Endothelial cell of umbilical vein (primary cell): ENCODE results near the gene NALCN. TPM values are rescaled to one million over a fixed set of nuclear protein-coding genes. Genes with fewer than 3 reads are reported as not detected.

Source experiments
- BruUV-seq: library from RNA; stranded (reverse); fragments of 400-500 nt; replicated peaks from 2 replicates; lab custom pipeline; 2021; lab: Mats Ljungman, UMichigan
- CTCF ChIA-PET: fragments of 300-600, 350-600 bp; sonication (Branson Sonifier 250); formaldehyde crosslinking; loops from one replicate; lab custom pipeline; 2021; ENCODE audit warnings: antibody characterized with exemption, inconsistent platforms; lab: Charles Lee
- POLR2A ChIA-PET: fragments of 300-600, 350-600 bp; sonication (Branson Sonifier 250); formaldehyde crosslinking; loops from one replicate; lab custom pipeline; 2021; ENCODE audit warnings: antibody characterized with exemption, inconsistent platforms; lab: Charles Lee
- DNase-seq: peaks from one replicate; pipeline ENCODE4 v3.0.0-alpha.2; 2011; ENCODE audit warnings: low read depth, low spot score
- FAIRE-seq: peaks from 2 replicates; lab custom pipeline; 2011; peaks lifted over from hg19 to GRCh38; lab: Jason Lieb, UNC
- H2AFZ ChIP-seq: 2 replicates; pipeline ENCODE4 v1.6.0; 2012; ENCODE audit warnings: low read depth, low read length, control low read depth, inconsistent platforms
- H3K27ac ChIP-seq: 2 replicates; pipeline ENCODE4 v1.5.1; 2011; ENCODE audit warnings: low read depth, mild to moderate bottlenecking, control low read depth, low read length, moderate library complexity; ENCODE audit not compliant: insufficient read depth
- H3K27me3 ChIP-seq, 2 experiments: 2 replicates each; pipeline versions ENCODE4 v1.6.0 to v1.6.1; 2011; ENCODE audit warnings: low read length in 2 of 2, mixed read lengths in 1 of 2; ENCODE audit not compliant: control insufficient read depth in 2 of 2, insufficient read depth in 2 of 2
- H3K36me3 ChIP-seq, 2 experiments: 2 replicates in 1 of 2; 3 replicates in 1 of 2; pipeline ENCODE4 v1.5.1; 2011; ENCODE audit warnings: low read length in 2 of 2, mild to moderate bottlenecking in 1 of 2, moderate library complexity in 1 of 2; ENCODE audit not compliant: control insufficient read depth in 2 of 2, insufficient read depth in 2 of 2; ENCODE audit errors: extremely low read depth in 1 of 2
- H3K4me1 ChIP-seq: 3 replicates; pipeline ENCODE4 v1.5.1; 2011; ENCODE audit warnings: mild to moderate bottlenecking, low read length; ENCODE audit not compliant: control insufficient read depth, insufficient read depth; ENCODE audit errors: extremely low read depth
- H3K4me2 ChIP-seq: 2 replicates; pipeline ENCODE4 v1.6.1; 2011; ENCODE audit warnings: low read length, control low read depth, mixed read lengths; ENCODE audit not compliant: insufficient read depth
- H3K4me3 ChIP-seq, 3 experiments: fragments of 200-600 bp in 1 of 3; sonication (generic), shearing (Covaris generic) in 1 of 3; replicated peaks in 1 of 3; 2 replicates each; pipeline ENCODE4 v1.5.1; 2011 to 2016; ENCODE audit warnings: control low read depth in 3 of 3, low read length in 3 of 3, mild to moderate bottlenecking in 2 of 3, inconsistent platforms in 1 of 3, low read depth in 1 of 3, moderate library complexity in 1 of 3; ENCODE audit not compliant: insufficient read depth in 1 of 3
- H3K79me2 ChIP-seq: 2 replicates; pipeline ENCODE4 v1.6.0; 2012; ENCODE audit warnings: low read length, inconsistent platforms; ENCODE audit not compliant: control insufficient read depth, insufficient read depth
- H3K9ac ChIP-seq: replicated peaks from 2 replicates; pipeline ENCODE3; 2011; ENCODE audit warnings: low read length, control low read depth; ENCODE audit not compliant: insufficient read depth; ENCODE audit errors: extremely low read depth
- H3K9me1 ChIP-seq: replicated peaks from 3 replicates; pipeline ENCODE4 v1.6.0; 2011; ENCODE audit warnings: mild to moderate bottlenecking, low read length; ENCODE audit not compliant: control insufficient read depth, insufficient read depth; ENCODE audit errors: extremely low read depth
- H3K9me3 ChIP-seq: replicated peaks from 2 replicates; pipeline ENCODE4 v1.5.1; 2012; ENCODE audit warnings: low read length, inconsistent platforms; ENCODE audit not compliant: control insufficient read depth, insufficient read depth
- H4K20me1 ChIP-seq: replicated peaks from 2 replicates; pipeline ENCODE3; 2011; ENCODE audit warnings: mild to moderate bottlenecking, low read length; ENCODE audit not compliant: control insufficient read depth, insufficient read depth; ENCODE audit errors: extremely low read depth
- CTCF ChIP-seq, 2 donors: IDR thresholded peaks; 1 replicate in 1 of 2; 2 replicates in 1 of 2; pipeline ENCODE4 v1.5.1; 2011; ENCODE audit warnings: low read length in 2 of 2, mild to moderate bottlenecking in 2 of 2, moderate library complexity in 2 of 2, control low read depth in 1 of 2, inconsistent platforms in 1 of 2, low read depth in 1 of 2; ENCODE audit not compliant: insufficient read depth in 1 of 2; ENCODE audit errors: extremely low read depth in 1 of 2
- EZH2 ChIP-seq: IDR thresholded peaks from 2 replicates; pipeline ENCODE4 v1.6.1; 2012; ENCODE audit warnings: borderline replicate concordance, low read depth, mild to moderate bottlenecking, moderate library complexity, low read length, inconsistent platforms; ENCODE audit not compliant: severe bottlenecking
- FOS ChIP-seq: IDR thresholded peaks from 2 replicates; pipeline ENCODE4 v1.6.1; 2011; ENCODE audit warnings: mild to moderate bottlenecking, low read length, moderate library complexity, borderline replicate concordance; ENCODE audit not compliant: insufficient read depth
- GATA2 ChIP-seq: IDR thresholded peaks from 2 replicates; pipeline ENCODE4 v1.7.0; 2011; ENCODE audit warnings: low read depth, mild to moderate bottlenecking, moderate library complexity, mixed read lengths, low read length; ENCODE audit not compliant: insufficient read length, insufficient read depth
- JUN ChIP-seq: IDR thresholded peaks from 2 replicates; pipeline ENCODE4 v1.6.1; 2011; ENCODE audit warnings: borderline replicate concordance, low read depth; ENCODE audit not compliant: insufficient read length, insufficient read depth
- MAX ChIP-seq: IDR thresholded peaks from 2 replicates; pipeline ENCODE4 v1.6.1; 2011; ENCODE audit not compliant: insufficient read depth, insufficient read length
- MYC ChIP-seq: IDR thresholded peaks from one replicate; pipeline ENCODE4 v1.6.1; 2011; ENCODE audit warnings: mild to moderate bottlenecking, low read depth, low read length
- POLR2A ChIP-seq: IDR thresholded peaks from 2 replicates; pipeline ENCODE4 v1.6.1; 2012; ENCODE audit warnings: low read depth, mild to moderate bottlenecking, control low read depth, low read length
- POLR2AphosphoS5 ChIP-seq: IDR thresholded peaks from 2 replicates; pipeline ENCODE4 v1.6.1; 2012; ENCODE audit warnings: low read depth, mild to moderate bottlenecking, control low read depth, low read length, moderate library complexity; ENCODE audit not compliant: insufficient read depth
- dilution Hi-C: fragments of 300-500 bp; cut with MboI; formaldehyde crosslinking; loops from one replicate; pipeline ENCODE4 v1.15.0; 2019; ENCODE audit warnings: low sequenced_read_pairs; ENCODE audit not compliant: extremely low pct_ligation_motif_present
- intact Hi-C: fragments of 100-400 bp; cut with micrococcal nuclease; formaldehyde crosslinking; loops from one replicate; pipeline ENCODE4 v1.10.0; 2022
- polyA plus RNA-seq, 4 experiments: library from polyadenylated mRNA; depleted of rRNA in 3 of 4; stranded (reverse) in 3 of 4; unstranded in 1 of 4; fragments of >200 nt; gene quantifications; 2 replicates each; pipeline versions ENCODE4 v1.2.1 to v1.2.3, GENCODE V29; 2011 to 2012; ENCODE audit warnings: missing spikeins in 1 of 4
- total RNA-seq: library from RNA; stranded (reverse); gene quantifications from 2 replicates; pipeline ENCODE4 v1.2.3, GENCODE V29; 2021

Gene NALCN
- total and polyA plus RNA-seq, 2 donors (not counting 3 experiments of a cell fraction or from before 2014, with no cell fraction given), result 3.3 to 4.4 TPM

GRCh38 chr13:101181076-101181685 is 235.1 kb downstream of the NALCN start:
- Histone ChIP-seq H3K79me2 (no peaks in the 10 kb centered on the region), H3K4me3 (no peak overlapping the region), H3K27ac (no peak overlapping the region), H4K20me1 (no peaks in the 10 kb centered on the region), H3K27me3 (no peaks in the 10 kb centered on the region), H3K9me1 (no peaks in the 10 kb centered on the region), H3K9ac (no peak overlapping the region), H3K4me2 (no peak overlapping the region), H3K4me1 (no peaks in the 10 kb centered on the region), H3K9me3 (no peaks in the 10 kb centered on the region), H3K36me3 (no peaks in the 10 kb centered on the region), H2AFZ (no peak overlapping the region)
- DNase-seq (no peak), FAIRE-seq (no peak)
- intact Hi-C loops, result no loop called here
- TF ChIP-seq JUN, result no peak
- no peak for TF ChIP-seq EZH2
- TF ChIP-seq CTCF (IDR thresholded peaks at IDR 0.05; ENCODE audit: extremely low read depth in 1 of 2, insufficient read depth in 1 of 2, low read depth in 1 of 2, low read length in 2 of 2), result no peak
- no peak for TF ChIP-seq POLR2AphosphoS5
- TF ChIP-seq POLR2A, result no peak
- TF ChIP-seq MAX, result no peak
- TF ChIP-seq FOS, result no peak
- no peak for TF ChIP-seq GATA2
- no peak for TF ChIP-seq MYC
- CTCF ChIA-PET, result no interaction called here
- dilution Hi-C loops, result no loop called here
- POLR2A ChIA-PET, result no interaction called here
- no TSS peak for BruUV-seq
